GM13976 (cell line): ENCODE results near the gene YWHAB.

Experiments
- DNase-seq: peaks from one replicate; pipeline ENCODE4 v3.0.0; 2012; ENCODE audit warnings: low spot score
- CTCF ChIP-seq: IDR thresholded peaks from 2 replicates; pipeline ENCODE4 v1.5.1; 2012; ENCODE audit warnings: borderline replicate concordance, mild to moderate bottlenecking; ENCODE audit not compliant: insufficient read depth; ENCODE audit errors: extremely low read depth, missing control alignments, control extremely low read depth
- in situ Hi-C: fragments of 300-500 bp; cut with MboI; formaldehyde crosslinking; loops from one replicate; pipeline ENCODE4 v1.12.0; 2022; ENCODE audit warnings: low sequenced_read_pairs, mixed read lengths, inconsistent platforms; ENCODE audit not compliant: unreplicated experiment

YWHAB gene

GRCh38 chr20:44946271-44946852, 60.9 kb downstream of the YWHAB start:
- in situ Hi-C loops = no loop called here
- no peak for TF ChIP-seq CTCF
- DNase-seq = no peak

- no peak for DNase-seq
- in situ Hi-C loops = no loop called here
- TF ChIP-seq CTCF = no peak
Measured at GRCh38 chr20:44948107-44948506, 62.6 kb downstream of the YWHAB start.

- DNase-seq = no peak
- no peak for TF ChIP-seq CTCF
- in situ Hi-C loops = no loop called here
Measured at GRCh38 chr20:44948513-44948912, 63.0 kb downstream of the YWHAB start.

GRCh38 chr20:44950368-44950767, 64.9 kb downstream of the YWHAB start:
- DNase-seq = no peak
- no peak for TF ChIP-seq CTCF
- in situ Hi-C loops = no loop called here

GRCh38 chr20:44952731-44953130, 67.2 kb downstream of the YWHAB start:
- no peak for TF ChIP-seq CTCF
- in situ Hi-C loops = no loop called here
- DNase-seq = no peak

- in situ Hi-C loops = no loop called here
- DNase-seq = no peak
- no peak for TF ChIP-seq CTCF
Measured at GRCh38 chr20:44954211-44954610, 68.7 kb downstream of the YWHAB start.
